HG02884 (cell line): ENCODE measurements around the gene XIRP1.
A peak's percentile ranks its signal among the peaks of the same experiment; 100 is the strongest.

Experiments
- ATAC-seq: cut with Tn5 transposase; IDR thresholded peaks from one replicate; pipeline ENCODE4 v1.9.1; 2021; ENCODE audit warnings: mild to moderate bottlenecking, moderate library complexity; ENCODE audit not compliant: unreplicated experiment

The XIRP1 gene

GRCh38 chr3:39188271-39189149, 3.9 kb downstream of the XIRP1 start:
- no peak for ATAC-seq

DNA sequence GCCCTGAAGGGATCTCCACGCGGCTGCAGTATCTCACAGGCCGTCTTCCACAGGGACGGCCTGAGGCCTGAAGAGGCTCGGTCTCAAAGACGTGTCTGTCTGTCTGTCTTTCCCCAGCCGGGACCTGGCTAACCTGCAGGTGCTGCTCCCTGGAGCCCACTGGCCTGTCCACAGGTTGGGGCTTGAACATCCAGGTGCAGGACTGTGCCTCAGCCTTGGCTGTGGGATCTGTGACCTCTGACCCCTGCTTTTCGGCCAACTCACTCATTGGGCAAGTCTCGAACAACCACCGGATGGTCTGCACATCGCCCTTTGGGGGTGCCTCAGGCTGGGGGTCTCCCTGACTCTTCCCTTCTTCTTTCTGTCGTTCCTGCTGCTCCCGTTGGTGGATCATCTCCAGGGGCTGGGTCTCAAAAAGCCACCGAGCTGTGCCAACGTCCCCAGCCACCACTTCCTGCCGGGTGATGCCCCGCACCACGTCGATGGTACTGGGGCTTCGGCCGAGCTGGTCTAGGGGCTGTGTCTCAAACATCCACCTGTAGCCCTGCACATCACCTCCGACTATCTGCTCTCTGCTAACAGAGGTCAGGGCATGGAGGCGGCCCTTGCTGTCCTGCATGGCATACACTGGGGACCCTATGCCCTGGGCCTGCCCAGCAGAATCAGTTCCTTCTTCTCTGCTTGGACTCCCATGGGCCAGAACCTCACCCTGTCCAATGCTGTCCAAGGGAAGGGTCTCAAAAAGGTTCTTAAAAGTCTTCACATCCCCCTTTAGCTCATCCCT, 4.8 kb downstream of the XIRP1 start:
- ATAC-seq, result no peak

- ATAC-seq, result no peak
Observed at GRCh38 chr3:39186692-39187151, 5.7 kb downstream of the XIRP1 start.

DNA sequence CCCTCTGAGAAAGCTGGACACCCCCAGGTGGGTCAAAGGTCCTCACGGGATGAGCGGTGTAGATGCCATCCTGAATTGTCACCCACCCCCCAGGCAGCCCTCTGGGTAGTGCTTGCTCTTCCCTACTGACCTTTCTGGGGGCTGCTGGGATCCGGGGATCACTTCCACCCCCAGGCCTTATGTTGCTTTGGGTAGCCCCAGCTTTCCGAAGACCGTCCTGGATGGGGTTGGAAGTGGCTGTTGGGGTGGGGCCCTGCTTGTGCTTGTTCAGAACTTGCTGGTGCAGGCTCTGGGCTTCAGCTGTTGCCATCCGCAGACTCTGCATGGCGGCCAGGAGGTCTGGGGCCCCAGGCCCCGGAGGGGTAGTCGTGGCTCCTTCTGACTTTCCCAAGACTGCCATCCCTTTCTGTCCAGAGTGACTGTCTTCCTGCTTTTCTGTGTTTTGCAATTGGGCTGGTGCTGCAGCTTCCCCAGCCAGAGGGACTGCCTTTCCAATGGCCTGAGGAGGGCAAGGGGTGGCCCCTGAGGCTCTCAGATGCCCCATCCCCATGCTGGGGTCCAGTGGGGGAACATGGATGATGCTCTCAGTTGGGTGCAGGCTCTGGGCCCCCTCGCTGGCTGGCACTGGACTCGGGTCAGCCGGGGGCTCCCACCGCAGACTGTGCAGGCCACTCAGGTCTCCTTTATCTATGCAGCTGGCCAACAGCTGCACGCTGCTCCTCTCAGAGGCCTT, 6.3 kb downstream of the XIRP1 start:
- ATAC-seq, result no peak

DNA sequence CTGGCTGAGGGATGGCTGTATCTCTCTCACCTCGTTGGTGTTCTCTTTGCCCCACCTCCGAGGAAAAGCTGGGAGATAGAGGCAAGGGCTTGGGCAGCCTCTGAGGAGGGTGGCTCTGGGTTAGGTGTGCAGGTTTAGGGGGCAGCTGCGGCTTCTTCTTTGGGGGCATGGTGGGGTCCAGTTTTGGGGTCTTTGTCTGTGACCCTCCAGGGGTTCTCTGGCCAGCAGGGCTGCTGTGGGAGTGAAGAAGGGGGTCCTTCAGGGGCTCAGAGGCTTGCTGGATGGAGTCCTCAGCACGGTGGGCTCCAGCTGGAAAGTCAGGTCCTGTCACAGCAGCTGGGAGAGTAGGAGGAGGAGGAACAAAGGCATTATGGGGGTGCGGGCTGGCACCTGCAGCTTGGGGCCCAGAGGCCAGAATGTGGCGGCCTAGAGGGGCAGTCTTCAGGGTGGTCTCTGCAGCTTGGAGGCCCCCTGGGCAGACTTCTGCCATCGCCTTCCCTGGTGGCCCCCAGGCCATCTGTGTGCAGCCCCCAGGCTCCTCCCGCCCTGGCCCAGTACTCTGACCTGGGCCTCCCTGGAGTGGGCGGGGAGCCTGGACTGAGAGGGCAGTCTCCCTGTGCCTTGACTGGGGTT, 7.0 kb downstream of the XIRP1 start:
- no peak for ATAC-seq

GRCh38 chr3:39184968-39185285, 7.5 kb downstream of the XIRP1 start:
- no peak for ATAC-seq

- no peak for ATAC-seq
Observed at GRCh38 chr3:39184081-39184967, 8.1 kb downstream of the XIRP1 start.

GRCh38 chr3:39183211-39184080, 8.9 kb downstream of the XIRP1 start:
- no peak for ATAC-seq

GRCh38 chr3:39181408-39182335, 10.7 kb downstream of the XIRP1 start:
- no peak for ATAC-seq

GRCh38 chr3:39180546-39181346, 11.6 kb downstream of the XIRP1 start:
- peak; percentile 90 for ATAC-seq

- no peak for ATAC-seq
Observed at GRCh38 chr3:39180183-39180545, 12.2 kb downstream of the XIRP1 start.

GRCh38 chr3:39178553-39178952, 13.8 kb downstream of the XIRP1 start:
- no peak for ATAC-seq

GRCh38 chr3:39177708-39178332, 14.6 kb downstream of the XIRP1 start:
- no peak for ATAC-seq

DNA sequence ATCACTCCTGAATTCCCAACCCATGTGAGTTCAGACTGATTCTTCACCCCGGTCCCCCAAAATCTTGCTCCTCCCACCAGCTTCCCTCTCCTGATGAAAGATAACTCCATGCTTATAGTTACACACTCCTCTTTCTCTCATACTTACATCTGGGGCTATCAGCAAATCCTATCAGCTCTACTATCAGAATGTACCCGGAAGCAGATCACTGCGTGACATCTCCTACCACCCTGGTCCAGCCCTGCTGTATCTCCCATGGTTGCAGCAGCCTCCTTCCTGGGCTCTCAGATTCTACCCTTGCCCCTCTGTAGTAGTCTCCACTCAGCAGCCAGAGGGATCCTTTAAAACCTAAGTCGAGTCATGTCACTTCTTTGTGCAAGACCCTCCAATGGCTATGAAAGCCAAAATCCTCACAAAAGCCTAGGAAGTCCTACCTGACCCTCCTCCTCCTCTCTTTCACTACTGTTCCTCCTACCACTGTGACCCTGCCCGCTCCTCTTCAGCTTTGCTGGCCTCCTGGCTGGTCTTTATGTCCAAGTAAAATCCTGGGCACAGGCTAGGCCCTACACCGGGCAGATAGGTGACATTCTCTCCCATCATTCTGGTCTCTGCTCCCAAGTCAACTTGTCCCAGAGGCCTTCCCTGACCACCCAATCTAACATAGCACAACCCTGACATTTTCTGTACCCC, 16.2 kb downstream of the XIRP1 start:
- no peak for ATAC-seq

GRCh38 chr3:39173318-39174125, 18.9 kb downstream of the XIRP1 start:
- ATAC-seq, result no peak
